Putamen (tissue), 1 donor: ENCODE measurements around the gene KRT32.
"Not testable (repeated sequence)": the region's sequence is repeated elsewhere in the genome, so short reads cannot be mapped to it uniquely, and the experiment has no call there.

Experiments
- DNase-seq: peaks from one replicate; pipeline ENCODE4 v3.0.0-alpha.2; 2016; ENCODE audit warnings: low spot score

Gene KRT32

GRCh38 chr17:41464173-41464572 lies 3.0 kb downstream of the KRT32 start:
- DNase-seq, result no peak

- DNase-seq, result no peak
Measured at GRCh38 chr17:41463746-41464145, 3.4 kb downstream of the KRT32 start.

GRCh38 chr17:41462705-41463104 lies 4.5 kb downstream of the KRT32 start:
- no peak for DNase-seq

- DNase-seq, result no peak
Measured at GRCh38 chr17:41457676-41458075, 9.5 kb downstream of the KRT32 start.

- DNase-seq, result no peak
Measured at GRCh38 chr17:41456204-41456603, 11.0 kb downstream of the KRT32 start.

- DNase-seq, result no peak
Measured at GRCh38 chr17:41455236-41455635, 11.9 kb downstream of the KRT32 start.

- DNase-seq, result no peak
Measured at GRCh38 chr17:41453066-41453465, 14.1 kb downstream of the KRT32 start.

GRCh38 chr17:41452281-41452680 lies 14.9 kb downstream of the KRT32 start:
- DNase-seq, result no peak

- DNase-seq, result no peak
Measured at GRCh38 chr17:41451154-41451728, 15.9 kb downstream of the KRT32 start.

- no peak for DNase-seq
Measured at GRCh38 chr17:41449008-41449407, 18.2 kb downstream of the KRT32 start.

GRCh38 chr17:41448506-41448905 lies 18.7 kb downstream of the KRT32 start:
- no peak for DNase-seq

- no peak for DNase-seq
Measured at GRCh38 chr17:41446806-41447205, 20.4 kb downstream of the KRT32 start.

GRCh38 chr17:41444640-41445039 lies 22.5 kb downstream of the KRT32 start:
- no peak for DNase-seq

GRCh38 chr17:41444186-41444585 lies 23.0 kb downstream of the KRT32 start:
- no peak for DNase-seq

GRCh38 chr17:41442739-41443138 lies 24.4 kb downstream of the KRT32 start:
- no peak for DNase-seq

- no peak for DNase-seq
Measured at GRCh38 chr17:41440531-41441033, 26.6 kb downstream of the KRT32 start, which contains the start of gene KRT38. Gene KRT38 (minus strand): TSS chr17:41440983. CDS start chr17:41440921, 62 bp downstream.

GRCh38 chr17:41439375-41439774 lies 27.8 kb downstream of the KRT32 start:
- no peak for DNase-seq

GRCh38 chr17:41437769-41438168 lies 29.4 kb downstream of the KRT32 start:
- DNase-seq, result no peak

- no peak for DNase-seq
Measured at GRCh38 chr17:41437254-41437653, 29.9 kb downstream of the KRT32 start.

GRCh38 chr17:41434415-41434814 lies 32.8 kb downstream of the KRT32 start:
- no peak for DNase-seq

- DNase-seq, result no peak
Measured at GRCh38 chr17:41434005-41434404, 33.2 kb downstream of the KRT32 start.

GRCh38 chr17:41433586-41433985 lies 33.6 kb downstream of the KRT32 start:
- DNase-seq, result no peak

GRCh38 chr17:41430376-41430775 lies 36.8 kb downstream of the KRT32 start:
- DNase-seq, result not testable (repeated sequence)

GRCh38 chr17:41429667-41430066 lies 37.5 kb downstream of the KRT32 start:
- DNase-seq, result no peak
